ENCODE data around the gene GPR84. TPM values are rescaled to one million over a fixed set of nuclear protein-coding genes. Genes with fewer than 3 reads are reported as not detected.

Gene GPR84
- total and polyA plus RNA-seq, 2 donors (not counting 1 experiment from before 2014, with no cell fraction given), result 0.16 TPM; not detected in 1

GRCh38 chr12:54357506-54358190 lies 6.6 kb downstream of the GPR84 start:
- WGBS (ENCODE audit: insufficient coverage), result 86% methylated on average over 1 of the region's 2 CpGs
- Histone ChIP-seq H3K4me3 (ENCODE audit: control extremely low read depth in 1 of 5, extremely low read depth in 1 of 5, insufficient read depth in 1 of 5, low read depth in 2 of 5, low read length in 4 of 5) (no peak overlapping the region), H3K36me3 (replicated peaks in 1 of 2; ENCODE audit: control extremely low read depth in 1 of 2, control insufficient read depth in 1 of 2, extremely low read depth in 1 of 2, insufficient read depth in 2 of 2, low read length in 1 of 2) (no peaks in the 10 kb centered on the region), H3K9ac (ENCODE audit: low read length) (no peak overlapping the region), H4K20me1 (ENCODE audit: control insufficient read depth, insufficient read depth, low read length, poor library complexity, severe bottlenecking) (no peaks in the 10 kb centered on the region), H3K4me2 (replicated peaks; ENCODE audit: low read depth, low read length, poor library complexity, severe bottlenecking) (peak overlapping the region; percentile 96), H3K79me2 (ENCODE audit: control insufficient read depth, insufficient read depth, low read length) (no peaks in the 10 kb centered on the region), H3K9me3 (ENCODE audit: control extremely low read depth in 1 of 3, control insufficient read depth in 2 of 3, insufficient read depth in 1 of 3, low read length in 2 of 3) (no peaks in the 10 kb centered on the region), H3K4me1 (ENCODE audit: control insufficient read depth in 2 of 2, insufficient read depth in 2 of 2, low read length in 2 of 2) (peaks cover 12 to 17% of the 10 kb centered on the region in 2 donors), H2AFZ (ENCODE audit: insufficient read depth, low read depth, low read length, poor library complexity, severe bottlenecking) (peak overlapping the region; percentile 99), H3K27ac (ENCODE audit: low read length in 2 of 2) (no peak overlapping the region), H3K27me3 (replicated peaks in 1 of 4; ENCODE audit: control extremely low read depth in 1 of 4, control insufficient read depth in 3 of 4, insufficient read depth in 4 of 4, low read length in 3 of 4) (no peaks in the 10 kb centered on the region)
- DNase-seq (no peak), ATAC-seq (ENCODE audit: low read depth) (no peak)
- no peaks in the 10 kb centered on the region for H3K27me3 Mint-ChIP-seq
- H3K27ac Mint-ChIP-seq, result no peak overlapping the region
- CTCF ChIA-PET, result interaction anchor here (2.1 to 7.8 kb wide), 6 partner anchors 10 to 143 kb away, joined by 4 to 42 read pairs (median 18); partner anchors contain the start of gene COPZ1
- POLR2A ChIA-PET, result interaction anchor here (1.4 kb wide), 1 partner anchor 32 kb away, joined by 11 read pairs; the partner anchor contains the start of gene COPZ1
- H3K9me3 Mint-ChIP-seq (ENCODE audit: insufficient read depth), result no peaks in the 10 kb centered on the region
- H3K4me3 Mint-ChIP-seq, result no peak overlapping the region
- peaks cover 7% of the 10 kb centered on the region for H3K4me1 Mint-ChIP-seq
- no peak for TF ChIP-seq CTCF (IDR thresholded peaks at IDR 0.05)
- TF ChIP-seq EZH2 (IDR thresholded peaks at IDR 0.05; ENCODE audit: borderline replicate concordance, insufficient read depth, low read depth, low read length, poor library complexity, severe bottlenecking), result no peak
- intact Hi-C loops (cut with micrococcal nuclease), result loop anchor here (2.0 kb wide), 1 partner anchor 141 kb away; no protein-coding TSS in a partner anchor

DNA sequence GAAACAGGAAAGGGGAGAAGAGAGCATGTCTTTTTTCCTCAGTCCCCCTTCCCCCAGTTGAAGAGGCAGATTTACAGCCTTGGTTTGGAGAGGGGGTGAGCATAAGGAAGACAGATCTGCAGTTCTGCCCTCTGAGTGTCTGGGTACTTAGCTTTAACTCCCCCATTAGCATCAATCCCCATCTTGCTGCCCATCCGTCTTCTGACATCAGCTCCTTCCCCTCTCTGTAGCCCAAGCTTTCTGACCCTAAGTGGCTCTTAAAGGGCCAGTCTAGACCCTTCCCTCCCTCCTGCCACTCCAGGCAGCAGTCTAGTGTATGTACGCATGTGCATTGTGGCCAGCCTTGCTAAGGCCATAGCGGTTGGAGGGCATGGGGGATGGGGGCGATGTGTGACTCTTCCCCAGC lies 7.3 kb downstream of the GPR84 start:
- H3K9me3 ChIP-seq (ENCODE audit: control extremely low read depth in 1 of 3, control insufficient read depth in 2 of 3, insufficient read depth in 1 of 3, low read length in 2 of 3), result no peaks in the 10 kb centered on the region
- Mint-ChIP-seq H3K4me3 (no peak overlapping the region), H3K27ac (no peak overlapping the region), H3K4me1 (peaks cover 9% of the 10 kb centered on the region), H3K9me3 (ENCODE audit: insufficient read depth) (no peaks in the 10 kb centered on the region), H3K27me3 (no peaks in the 10 kb centered on the region)
- POLR2A ChIA-PET, result interaction anchor here (1.4 kb wide), 1 partner anchor 32 kb away, joined by 11 read pairs; the partner anchor contains the start of gene COPZ1
- DNase-seq, result no peak
- H3K27ac ChIP-seq (ENCODE audit: low read length in 2 of 2), result no peak overlapping the region
- H3K4me1 ChIP-seq (ENCODE audit: control insufficient read depth in 2 of 2, insufficient read depth in 2 of 2, low read length in 2 of 2), result peaks cover 12 to 18% of the 10 kb centered on the region in 2 donors
- no peaks in the 10 kb centered on the region for H3K36me3 ChIP-seq (replicated peaks in 1 of 2; ENCODE audit: control extremely low read depth in 1 of 2, control insufficient read depth in 1 of 2, extremely low read depth in 1 of 2, insufficient read depth in 2 of 2, low read length in 1 of 2)
- WGBS (ENCODE audit: insufficient coverage), result 91% methylated on average over 3 of the region's 4 CpGs
- TF ChIP-seq CTCF (IDR thresholded peaks at IDR 0.05) (no peak), EZH2 (IDR thresholded peaks at IDR 0.05; ENCODE audit: borderline replicate concordance, insufficient read depth, low read depth, low read length, poor library complexity, severe bottlenecking) (no peak)
- intact Hi-C loops (cut with micrococcal nuclease), result no loop called here
- H3K9ac ChIP-seq (ENCODE audit: low read length), result no peak overlapping the region
- H3K27me3 ChIP-seq (replicated peaks in 1 of 4; ENCODE audit: control extremely low read depth in 1 of 4, control insufficient read depth in 3 of 4, insufficient read depth in 4 of 4, low read length in 3 of 4), result no peaks in the 10 kb centered on the region
- no peak for ATAC-seq (ENCODE audit: low read depth)
- CTCF ChIA-PET, result interaction anchor here (0.8 to 7.8 kb wide), 7 partner anchors 12 to 149 kb away, joined by 3 to 42 read pairs (median 8); partner anchors contain the start of gene COPZ1
- H2AFZ ChIP-seq (ENCODE audit: insufficient read depth, low read depth, low read length, poor library complexity, severe bottlenecking), result no peak overlapping the region
- H4K20me1 ChIP-seq (ENCODE audit: control insufficient read depth, insufficient read depth, low read length, poor library complexity, severe bottlenecking), result no peaks in the 10 kb centered on the region
- no peak overlapping the region for H3K4me3 ChIP-seq (ENCODE audit: control extremely low read depth in 1 of 5, extremely low read depth in 1 of 5, insufficient read depth in 1 of 5, low read depth in 2 of 5, low read length in 4 of 5)
- no peak overlapping the region for H3K4me2 ChIP-seq (replicated peaks; ENCODE audit: low read depth, low read length, poor library complexity, severe bottlenecking)
- H3K79me2 ChIP-seq (ENCODE audit: control insufficient read depth, insufficient read depth, low read length), result no peaks in the 10 kb centered on the region
